Measurements from ENCODE around the gene CANT1.

Gene CANT1

GRCh38 chr17:79047923-79048825 lies 38.6 kb upstream of the CANT1 start:
- H3K4me3 ChIP-seq (ENCODE audit: low read depth, low read length): no peak overlapping the region
- TF ChIP-seq CTCF (IDR thresholded peaks at IDR 0.05; ENCODE audit: low read depth, low read length): no peak
- TF ChIP-seq, protein P1, sequence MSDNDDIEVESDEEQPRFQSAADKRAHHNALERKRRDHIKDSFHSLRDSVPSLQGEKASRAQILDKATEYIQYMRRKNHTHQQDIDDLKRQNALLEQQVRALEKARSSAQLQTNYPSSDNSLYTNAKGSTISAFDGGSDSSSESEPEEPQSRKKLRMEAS (IDR thresholded peaks at IDR 0.05; ENCODE audit: low read depth, low read length): no peak
- TF ChIP-seq POLR2A (IDR thresholded peaks at IDR 0.05; ENCODE audit: extremely low read depth, insufficient read length): no peak
- no peak for TF ChIP-seq MYC (IDR thresholded peaks at IDR 0.05; ENCODE audit: low read depth, low read length)
- DNase-seq (ENCODE audit: low read depth): no peak

DNA sequence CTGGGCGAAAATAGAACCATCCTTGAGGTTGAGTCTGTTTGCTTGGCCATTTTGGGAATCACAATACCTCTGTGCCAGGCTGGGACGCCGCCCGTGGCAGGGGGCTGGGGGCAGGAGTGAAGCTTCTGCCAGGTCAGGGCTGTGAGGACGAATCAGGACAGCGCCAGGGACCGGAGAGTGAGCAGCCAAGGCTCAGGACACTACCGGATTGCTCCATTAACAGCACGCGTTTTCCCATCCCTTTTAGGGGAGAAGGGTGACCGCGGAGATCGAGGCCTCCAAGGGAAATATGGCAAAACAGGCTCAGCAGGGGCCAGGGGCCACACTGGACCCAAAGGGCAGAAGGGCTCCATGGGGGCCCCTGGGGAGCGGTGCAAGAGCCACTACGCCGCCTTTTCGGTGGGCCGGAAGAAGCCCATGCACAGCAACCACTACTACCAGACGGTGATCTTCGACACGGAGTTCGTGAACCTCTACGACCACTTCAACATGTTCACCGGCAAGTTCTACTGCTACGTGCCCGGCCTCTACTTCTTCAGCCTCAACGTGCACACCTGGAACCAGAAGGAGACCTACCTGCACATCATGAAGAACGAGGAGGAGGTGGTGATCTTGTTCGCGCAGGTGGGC lies 37.8 kb upstream of the CANT1 start:
- DNase-seq (ENCODE audit: low read depth): no peak
- no peak overlapping the region for H3K4me3 ChIP-seq (ENCODE audit: low read depth, low read length)
- no peak for TF ChIP-seq POLR2A (IDR thresholded peaks at IDR 0.05; ENCODE audit: extremely low read depth, insufficient read length)
- TF ChIP-seq, protein P1 (IDR thresholded peaks at IDR 0.05; ENCODE audit: low read depth, low read length): no peak

- TF ChIP-seq CTCF (IDR thresholded peaks at IDR 0.05; ENCODE audit: low read depth, low read length) (no peak), POLR2A (IDR thresholded peaks at IDR 0.05; ENCODE audit: extremely low read depth, insufficient read length) (no peak), MYC (IDR thresholded peaks at IDR 0.05; ENCODE audit: low read depth, low read length) (no peak)
- TF ChIP-seq, protein P1 (IDR thresholded peaks at IDR 0.05; ENCODE audit: low read depth, low read length): no peak
- no peak overlapping the region for H3K4me3 ChIP-seq (ENCODE audit: low read depth, low read length)
- no peak for DNase-seq (ENCODE audit: low read depth)
These were observed 37.3 kb upstream of the CANT1 start for GRCh38 chr17:79046916-79047280.

GRCh38 chr17:79046197-79046915 lies 36.8 kb upstream of the CANT1 start:
- no peak overlapping the region for H3K4me3 ChIP-seq (ENCODE audit: low read depth, low read length)
- TF ChIP-seq, protein P1 (IDR thresholded peaks at IDR 0.05; ENCODE audit: low read depth, low read length): no peak
- no peak for TF ChIP-seq MYC (IDR thresholded peaks at IDR 0.05; ENCODE audit: low read depth, low read length)
- TF ChIP-seq CTCF (IDR thresholded peaks at IDR 0.05; ENCODE audit: low read depth, low read length): no peak
- no peak for TF ChIP-seq POLR2A (IDR thresholded peaks at IDR 0.05; ENCODE audit: extremely low read depth, insufficient read length)
- DNase-seq (ENCODE audit: low read depth): no peak

DNA sequence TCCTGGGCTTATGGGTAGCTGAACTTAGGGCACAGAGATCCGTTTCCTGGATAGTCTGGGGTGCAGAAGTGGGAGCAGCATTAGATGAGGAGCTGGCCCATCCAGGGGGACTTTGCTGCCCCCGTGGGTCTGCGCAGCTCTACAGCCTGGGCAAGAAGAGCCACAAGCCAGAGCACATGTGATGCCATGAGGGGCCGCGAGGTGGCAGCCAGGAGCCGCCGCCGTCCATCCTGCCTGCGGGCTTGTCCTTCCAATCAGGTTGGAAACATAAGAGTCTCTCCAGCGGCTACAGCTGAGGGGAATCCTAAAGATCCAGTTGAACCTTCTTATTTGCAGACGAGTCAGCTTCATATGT lies 36.3 kb upstream of the CANT1 start:
- peak; percentile 65 for DNase-seq (ENCODE audit: low read depth)
- no peak for TF ChIP-seq MYC (IDR thresholded peaks at IDR 0.05; ENCODE audit: low read depth, low read length)
- TF ChIP-seq CTCF (IDR thresholded peaks at IDR 0.05; ENCODE audit: low read depth, low read length): peak; percentile 90
- TF ChIP-seq, protein P1 (IDR thresholded peaks at IDR 0.05; ENCODE audit: low read depth, low read length): peak; percentile 95
- H3K4me3 ChIP-seq (ENCODE audit: low read depth, low read length): no peak overlapping the region

Measured in NB4 (cell line).